Measurements from ENCODE around the gene SCUBE1. TPM values are rescaled to one million over a fixed set of nuclear protein-coding genes. Genes with fewer than 3 reads are reported as not detected.

The SCUBE1 gene
- total and polyA plus RNA-seq, 2 donors, result 0.30 to 0.52 TPM

DNA sequence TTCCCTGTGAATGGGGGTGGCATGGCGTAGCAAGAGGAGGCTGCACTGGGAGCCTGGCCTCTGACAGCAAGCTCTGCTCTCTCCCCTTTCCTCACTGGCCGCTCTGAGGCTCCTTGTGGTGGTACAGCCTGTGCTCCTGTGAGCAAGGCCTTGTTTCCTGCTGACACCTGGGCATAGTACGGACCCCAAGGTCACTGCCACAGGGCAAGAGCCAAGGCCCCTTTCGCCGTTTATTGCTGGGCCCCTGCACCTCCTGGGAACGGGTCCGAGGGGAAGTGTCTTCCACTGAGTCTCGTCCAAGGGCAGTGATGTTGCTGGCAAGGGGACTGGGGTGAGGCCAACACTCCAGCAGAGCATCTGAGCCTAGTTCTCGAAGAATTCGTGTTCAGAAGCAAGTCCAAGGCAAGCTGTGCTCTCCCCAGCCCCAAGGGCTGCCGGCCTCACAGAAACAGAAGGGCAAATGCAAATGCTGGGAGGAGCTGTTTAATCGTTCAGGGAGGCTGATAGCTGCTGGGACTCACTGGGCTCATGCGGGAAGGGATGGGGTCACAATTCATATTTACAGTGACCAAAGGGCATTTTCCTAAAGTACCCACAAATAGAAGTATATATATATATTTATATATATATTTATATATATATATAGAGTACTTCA lies 140.3 kb downstream of the SCUBE1 start:
- no peaks in the 10 kb centered on the region for H3K4me1 ChIP-seq (ENCODE audit: control insufficient read depth in 2 of 2, insufficient read depth in 2 of 2, low read length in 2 of 2)
- no peak overlapping the region for H3K27ac ChIP-seq (ENCODE audit: low read depth in 1 of 2, low read length in 1 of 2)
- H3K27me3 ChIP-seq (ENCODE audit: control insufficient read depth in 2 of 2, insufficient read depth in 1 of 2, low read length in 1 of 2), result no peaks in the 10 kb centered on the region
- 95% methylated on average over 13 of the region's 13 CpGs for WGBS
- no peak overlapping the region for H3K4me3 ChIP-seq (ENCODE audit: low read length in 2 of 2)
- no peak for DNase-seq (ENCODE audit: low read depth in 6 of 9, low spot score in 9 of 9)
- H3K36me3 ChIP-seq (ENCODE audit: control insufficient read depth in 2 of 2, insufficient read depth in 2 of 2, low read length in 1 of 2), result no peaks in the 10 kb centered on the region
- peaks cover 0 to 2% of the 10 kb centered on the region in 2 donors for H3K9me3 ChIP-seq (ENCODE audit: control insufficient read depth in 2 of 2, insufficient read depth in 1 of 2, low read length in 1 of 2)

DNA sequence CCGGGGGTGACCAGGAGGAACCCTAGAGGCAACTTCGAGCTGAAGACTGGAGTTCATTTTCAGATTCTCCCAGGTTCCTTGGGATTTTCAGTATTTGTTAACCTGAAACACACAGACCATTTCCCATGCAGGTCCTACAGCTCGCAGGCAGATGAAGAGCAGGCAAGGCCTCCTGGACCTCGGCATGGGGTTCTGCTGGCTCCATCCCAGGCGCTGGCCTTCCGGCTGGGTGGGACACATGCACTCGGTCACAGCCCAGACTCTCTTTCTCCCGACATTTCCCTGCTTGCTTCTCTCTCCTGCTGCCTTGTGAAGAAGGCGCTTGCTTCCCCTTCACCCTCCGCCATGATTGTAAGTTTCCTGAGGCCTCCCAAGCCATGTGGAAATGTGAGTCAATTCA lies 140.8 kb downstream of the SCUBE1 start:
- H3K9me3 ChIP-seq (ENCODE audit: control insufficient read depth in 2 of 2, insufficient read depth in 1 of 2, low read length in 1 of 2), result peaks cover 0 to 2% of the 10 kb centered on the region in 2 donors
- DNase-seq (ENCODE audit: low read depth in 6 of 9, low spot score in 9 of 9), result no peak
- H3K27me3 ChIP-seq (ENCODE audit: control insufficient read depth in 2 of 2, insufficient read depth in 1 of 2, low read length in 1 of 2), result no peaks in the 10 kb centered on the region
- no peak overlapping the region for H3K4me3 ChIP-seq (ENCODE audit: low read length in 2 of 2)
- H3K36me3 ChIP-seq (ENCODE audit: control insufficient read depth in 2 of 2, insufficient read depth in 2 of 2, low read length in 1 of 2), result no peaks in the 10 kb centered on the region
- H3K4me1 ChIP-seq (ENCODE audit: control insufficient read depth in 2 of 2, insufficient read depth in 2 of 2, low read length in 2 of 2), result no peaks in the 10 kb centered on the region
- H3K27ac ChIP-seq (ENCODE audit: low read depth in 1 of 2, low read length in 1 of 2), result no peak overlapping the region
- 98% methylated on average over 10 of the region's 10 CpGs for WGBS

DNA sequence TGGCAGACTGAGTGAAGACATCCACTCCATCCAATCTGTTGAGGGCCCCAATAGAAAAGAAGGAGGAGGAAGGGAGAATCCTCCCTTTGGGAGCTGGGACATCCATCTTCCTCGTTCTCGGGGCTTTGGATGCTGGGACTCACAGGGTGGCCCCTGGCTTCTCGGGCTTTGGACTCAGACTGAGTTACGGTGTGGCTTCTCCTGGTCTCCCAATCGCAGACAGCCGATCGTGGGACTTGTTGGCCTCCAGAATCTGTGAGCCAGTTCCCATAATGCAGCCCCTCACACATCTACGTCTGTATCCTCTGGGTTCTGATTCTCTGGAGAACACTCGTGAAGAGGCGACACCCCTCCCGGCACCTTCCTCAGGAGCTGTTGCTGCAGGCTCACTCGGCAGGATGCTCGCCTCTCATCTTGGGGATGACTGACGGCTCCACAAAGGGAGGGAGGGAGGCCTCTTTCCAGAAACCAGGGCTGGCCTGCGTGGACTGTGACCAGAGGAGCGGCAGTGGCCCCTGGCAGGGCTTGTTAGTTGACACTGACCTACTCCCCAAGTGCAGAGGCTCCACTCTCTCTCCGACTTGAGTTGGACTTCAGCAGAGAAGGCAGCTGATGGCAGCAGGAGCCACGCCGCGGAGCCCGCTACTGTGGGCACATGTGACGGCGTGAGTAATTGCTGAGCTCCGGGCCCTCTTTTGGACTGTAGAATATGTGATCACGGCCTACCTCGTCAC lies 141.5 kb downstream of the SCUBE1 start:
- no peak for DNase-seq (ENCODE audit: low read depth in 6 of 9, low spot score in 9 of 9)

DNA sequence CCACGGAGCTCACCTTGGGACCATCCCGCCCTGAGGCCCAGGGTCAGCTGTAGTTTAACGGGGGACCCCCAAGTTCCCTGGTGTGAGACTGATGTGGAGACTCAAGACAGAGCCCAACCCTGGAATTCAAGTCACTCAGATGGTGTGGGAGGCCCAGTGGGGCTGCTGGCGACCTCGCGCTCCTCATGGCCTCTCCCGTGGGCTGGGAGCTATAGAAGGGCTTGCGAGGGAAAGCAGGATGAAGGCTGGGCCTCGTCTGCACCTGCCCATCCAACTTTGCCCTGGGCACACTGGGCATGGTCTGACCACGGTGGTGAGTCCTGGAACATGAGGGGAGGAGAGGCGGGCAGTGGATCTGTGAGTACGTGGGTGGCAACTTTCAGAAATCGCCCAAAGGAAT lies 142.6 kb downstream of the SCUBE1 start:
- Histone ChIP-seq H3K4me1 (ENCODE audit: control insufficient read depth in 2 of 2, insufficient read depth in 2 of 2, low read length in 2 of 2) (no peaks in the 10 kb centered on the region), H3K9me3 (ENCODE audit: control insufficient read depth in 2 of 2, insufficient read depth in 1 of 2, low read length in 1 of 2) (peaks cover 0 to 2% of the 10 kb centered on the region in 2 donors), H3K27me3 (ENCODE audit: control insufficient read depth in 2 of 2, insufficient read depth in 1 of 2, low read length in 1 of 2) (no peaks in the 10 kb centered on the region), H3K27ac (ENCODE audit: low read depth in 1 of 2, low read length in 1 of 2) (no peak overlapping the region), H3K36me3 (ENCODE audit: control insufficient read depth in 2 of 2, insufficient read depth in 2 of 2, low read length in 1 of 2) (no peaks in the 10 kb centered on the region), H3K4me3 (ENCODE audit: low read length in 2 of 2) (no peak overlapping the region)
- 97% methylated on average over 13 of the region's 13 CpGs for WGBS
- DNase-seq (ENCODE audit: low read depth in 6 of 9, low spot score in 9 of 9), result no peak

More for the DNA sequence above, 141.5 kb downstream of the SCUBE1 start:
- Histone ChIP-seq H3K4me1 (ENCODE audit: control insufficient read depth in 2 of 2, insufficient read depth in 2 of 2, low read length in 2 of 2) (no peaks in the 10 kb centered on the region), H3K4me3 (ENCODE audit: low read length in 2 of 2) (no peak overlapping the region), H3K9me3 (ENCODE audit: control insufficient read depth in 2 of 2, insufficient read depth in 1 of 2, low read length in 1 of 2) (peaks cover 0 to 2% of the 10 kb centered on the region in 2 donors), H3K27ac (ENCODE audit: low read depth in 1 of 2, low read length in 1 of 2) (no peak overlapping the region), H3K36me3 (ENCODE audit: control insufficient read depth in 2 of 2, insufficient read depth in 2 of 2, low read length in 1 of 2) (no peaks in the 10 kb centered on the region), H3K27me3 (ENCODE audit: control insufficient read depth in 2 of 2, insufficient read depth in 1 of 2, low read length in 1 of 2) (no peaks in the 10 kb centered on the region)
- 96% methylated on average over 26 of the region's 26 CpGs for WGBS

DNA sequence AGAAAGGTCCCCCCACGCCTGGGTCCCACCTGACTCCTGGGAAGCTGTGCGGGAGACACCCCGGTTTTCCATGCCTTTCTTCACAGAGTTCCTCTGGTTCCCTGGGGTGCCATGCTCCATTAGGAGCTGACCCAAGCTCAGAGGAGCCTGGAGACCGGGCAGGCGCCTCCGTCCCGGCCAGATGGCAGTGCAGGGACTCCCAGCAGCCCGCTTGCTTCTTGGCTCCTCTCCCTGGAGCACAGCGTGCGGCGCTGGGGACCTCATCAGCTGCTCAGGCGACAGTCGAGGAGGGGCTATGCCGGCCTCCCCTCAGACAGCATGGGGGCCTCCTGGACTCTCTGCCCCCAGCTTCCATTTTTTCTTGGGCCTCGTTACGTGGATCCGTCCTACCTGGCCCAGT lies 143.1 kb downstream of the SCUBE1 start:
- Histone ChIP-seq H3K9me3 (ENCODE audit: control insufficient read depth in 2 of 2, insufficient read depth in 1 of 2, low read length in 1 of 2) (peaks cover 0 to 2% of the 10 kb centered on the region in 2 donors), H3K27me3 (ENCODE audit: control insufficient read depth in 2 of 2, insufficient read depth in 1 of 2, low read length in 1 of 2) (no peaks in the 10 kb centered on the region), H3K36me3 (ENCODE audit: control insufficient read depth in 2 of 2, insufficient read depth in 2 of 2, low read length in 1 of 2) (no peaks in the 10 kb centered on the region), H3K4me1 (ENCODE audit: control insufficient read depth in 2 of 2, insufficient read depth in 2 of 2, low read length in 2 of 2) (no peaks in the 10 kb centered on the region), H3K27ac (ENCODE audit: low read depth in 1 of 2, low read length in 1 of 2) (no peak overlapping the region), H3K4me3 (ENCODE audit: low read length in 2 of 2) (no peak overlapping the region)
- WGBS, result 91% methylated on average over 17 of the region's 17 CpGs
- DNase-seq (ENCODE audit: low read depth in 6 of 9, low spot score in 9 of 9), result no peak

DNA sequence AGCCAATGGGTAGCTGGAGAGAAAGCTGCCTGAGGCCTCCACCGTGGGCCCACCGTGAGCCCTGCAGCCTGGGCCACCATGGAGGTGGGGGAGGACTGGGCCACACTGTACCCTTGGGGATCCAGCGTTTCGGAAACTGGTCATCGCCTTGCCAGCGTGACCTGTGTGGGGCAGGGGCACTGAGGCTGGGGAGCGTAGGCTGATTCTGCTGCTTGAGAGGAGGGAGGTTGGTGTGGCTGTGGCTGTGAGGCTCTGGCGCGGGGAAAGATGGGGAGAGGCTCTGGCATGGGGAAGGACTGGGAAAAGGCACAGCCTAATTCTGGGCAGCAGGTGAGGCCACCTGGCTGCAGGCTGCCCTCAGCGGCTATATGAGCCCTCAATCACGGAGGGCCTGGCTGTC lies 143.6 kb downstream of the SCUBE1 start:
- Histone ChIP-seq H3K36me3 (ENCODE audit: control insufficient read depth in 2 of 2, insufficient read depth in 2 of 2, low read length in 1 of 2) (no peaks in the 10 kb centered on the region), H3K27ac (ENCODE audit: low read depth in 1 of 2, low read length in 1 of 2) (no peak overlapping the region), H3K4me3 (ENCODE audit: low read length in 2 of 2) (no peak overlapping the region), H3K27me3 (ENCODE audit: control insufficient read depth in 2 of 2, insufficient read depth in 1 of 2, low read length in 1 of 2) (no peaks in the 10 kb centered on the region), H3K4me1 (ENCODE audit: control insufficient read depth in 2 of 2, insufficient read depth in 2 of 2, low read length in 2 of 2) (no peaks in the 10 kb centered on the region), H3K9me3 (ENCODE audit: control insufficient read depth in 2 of 2, insufficient read depth in 1 of 2, low read length in 1 of 2) (peaks cover 0 to 2% of the 10 kb centered on the region in 2 donors)
- 89% methylated on average over 11 of the region's 11 CpGs for WGBS
- DNase-seq (ENCODE audit: low read depth in 6 of 9, low spot score in 9 of 9), result no peak

DNA sequence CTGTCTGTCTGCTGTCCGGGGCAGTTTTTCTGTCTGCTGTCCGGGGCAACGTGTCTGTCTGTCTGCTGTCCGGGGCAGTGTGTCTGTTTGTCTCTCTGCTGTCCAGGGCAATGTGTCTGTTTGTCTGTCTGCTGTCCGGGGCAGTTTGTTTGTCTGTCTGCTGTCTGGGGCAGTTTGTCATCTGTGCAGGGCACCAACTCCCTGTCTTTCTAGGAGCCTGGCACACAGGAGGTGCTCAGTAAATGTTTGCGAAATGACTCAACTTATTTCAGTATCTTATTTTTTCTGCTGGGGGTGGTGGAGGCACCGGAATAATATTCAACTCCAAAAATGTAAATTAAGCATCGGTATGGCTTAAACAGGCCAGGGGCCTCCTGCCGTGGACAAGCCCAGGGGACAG lies 144.2 kb downstream of the SCUBE1 start:
- WGBS, result 94% methylated on average over 9 of the region's 9 CpGs

DNA sequence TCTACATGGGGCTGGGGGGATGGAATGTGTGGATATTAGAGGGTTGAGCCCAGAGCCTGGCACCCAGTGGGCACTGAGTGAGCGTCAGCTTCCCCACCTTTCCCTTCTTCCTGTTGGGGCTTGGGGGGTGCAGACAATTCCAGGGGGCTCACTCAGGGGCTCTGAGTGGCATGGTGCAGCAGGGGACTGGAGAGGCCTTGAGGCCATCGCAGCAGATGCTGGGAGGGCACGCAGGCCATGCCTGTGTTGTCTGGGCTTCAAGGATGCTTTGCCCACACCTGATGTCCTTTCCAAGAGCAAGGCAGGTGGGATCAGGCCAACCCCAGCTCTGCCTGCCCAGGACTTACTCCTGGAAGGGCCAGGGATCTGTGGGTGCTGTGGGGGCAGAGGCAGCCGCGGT lies 145.0 kb downstream of the SCUBE1 start:
- Histone ChIP-seq H3K27me3 (ENCODE audit: control insufficient read depth in 2 of 2, insufficient read depth in 1 of 2, low read length in 1 of 2) (no peaks in the 10 kb centered on the region), H3K4me3 (ENCODE audit: low read length in 2 of 2) (no peak overlapping the region), H3K9me3 (ENCODE audit: control insufficient read depth in 2 of 2, insufficient read depth in 1 of 2, low read length in 1 of 2) (peaks cover 0 to 2% of the 10 kb centered on the region in 2 donors), H3K36me3 (ENCODE audit: control insufficient read depth in 2 of 2, insufficient read depth in 2 of 2, low read length in 1 of 2) (no peaks in the 10 kb centered on the region), H3K4me1 (ENCODE audit: control insufficient read depth in 2 of 2, insufficient read depth in 2 of 2, low read length in 2 of 2) (no peaks in the 10 kb centered on the region), H3K27ac (ENCODE audit: low read depth in 1 of 2, low read length in 1 of 2) (no peak overlapping the region)
- DNase-seq (ENCODE audit: low read depth in 6 of 9, low spot score in 9 of 9), result no peak
- WGBS, result 78% methylated on average over 5 of the region's 5 CpGs

More for the DNA sequence above, 144.2 kb downstream of the SCUBE1 start:
- Histone ChIP-seq H3K27ac (ENCODE audit: low read depth in 1 of 2, low read length in 1 of 2) (no peak overlapping the region), H3K27me3 (ENCODE audit: control insufficient read depth in 2 of 2, insufficient read depth in 1 of 2, low read length in 1 of 2) (no peaks in the 10 kb centered on the region), H3K9me3 (ENCODE audit: control insufficient read depth in 2 of 2, insufficient read depth in 1 of 2, low read length in 1 of 2) (peaks cover 0 to 2% of the 10 kb centered on the region in 2 donors), H3K36me3 (ENCODE audit: control insufficient read depth in 2 of 2, insufficient read depth in 2 of 2, low read length in 1 of 2) (no peaks in the 10 kb centered on the region), H3K4me1 (ENCODE audit: control insufficient read depth in 2 of 2, insufficient read depth in 2 of 2, low read length in 2 of 2) (no peaks in the 10 kb centered on the region), H3K4me3 (ENCODE audit: low read length in 2 of 2) (no peak overlapping the region)
- no peak for DNase-seq (ENCODE audit: low read depth in 6 of 9, low spot score in 9 of 9)

DNA sequence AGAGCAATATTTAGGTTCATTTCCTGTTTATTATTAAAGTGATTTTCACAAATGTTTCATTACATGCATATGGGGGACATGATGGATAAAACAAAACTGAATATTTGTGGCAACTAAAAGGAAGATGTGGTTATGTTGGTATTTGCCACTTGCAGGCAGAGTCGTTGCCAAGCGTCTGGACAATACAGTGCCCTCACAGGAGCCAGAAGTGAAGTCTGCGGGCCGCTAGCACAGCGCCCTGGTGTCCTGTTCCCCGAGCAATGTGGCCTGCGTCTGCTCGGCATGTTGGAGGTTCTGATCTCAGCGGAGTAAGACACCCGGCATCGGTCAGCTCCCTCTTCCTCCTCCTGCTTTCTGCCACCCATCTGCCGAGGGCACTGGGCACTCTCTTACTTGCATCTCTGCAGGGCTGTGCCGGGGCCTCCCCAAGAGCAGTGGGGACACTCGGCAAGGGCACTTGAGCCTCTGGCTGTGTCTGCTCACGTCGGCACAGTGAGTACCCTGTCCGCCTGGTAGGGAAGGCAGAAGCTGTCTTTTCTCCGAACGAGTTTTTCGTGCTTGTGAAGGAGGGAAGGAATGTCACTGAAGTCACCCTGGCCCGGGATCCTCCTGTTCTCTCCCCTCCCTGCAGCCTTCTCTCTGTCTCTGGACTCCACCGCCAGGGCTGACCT lies 145.8 kb downstream of the SCUBE1 start:
- Histone ChIP-seq H3K27ac (ENCODE audit: low read depth in 1 of 2, low read length in 1 of 2) (no peak overlapping the region), H3K4me3 (ENCODE audit: low read length in 2 of 2) (no peak overlapping the region), H3K27me3 (ENCODE audit: control insufficient read depth in 2 of 2, insufficient read depth in 1 of 2, low read length in 1 of 2) (no peaks in the 10 kb centered on the region), H3K9me3 (ENCODE audit: control insufficient read depth in 2 of 2, insufficient read depth in 1 of 2, low read length in 1 of 2) (peaks cover 0 to 2% of the 10 kb centered on the region in 2 donors), H3K36me3 (ENCODE audit: control insufficient read depth in 2 of 2, insufficient read depth in 2 of 2, low read length in 1 of 2) (no peaks in the 10 kb centered on the region), H3K4me1 (ENCODE audit: control insufficient read depth in 2 of 2, insufficient read depth in 2 of 2, low read length in 2 of 2) (no peaks in the 10 kb centered on the region)
- no peak for DNase-seq (ENCODE audit: low read depth in 6 of 9, low spot score in 9 of 9)
- 76% methylated on average over 22 of the region's 22 CpGs for WGBS

All from thymus (tissue), 11 donors.